Naive B cell (primary cell): ENCODE measurements around the gene CDK5RAP2. TPM values are rescaled to one million over a fixed set of nuclear protein-coding genes. Genes with fewer than 3 reads are reported as not detected.

Source experiments
- ATAC-seq, 2 donors: fragments of 150-1000 bp; cut with Tn5 transposase; 2 replicates each; pipeline ENCODE4 v1.10.0; 2021; ENCODE audit warnings: low read depth in 2 of 2, mild to moderate bottlenecking in 2 of 2, moderate library complexity in 2 of 2
- DNase-seq: peaks from one replicate; pipeline ENCODE4 v3.0.0; 2022
- H3K27ac Mint-ChIP-seq, 6 donors: one replicate each; pipeline ENCODE4 v1.8.0; 2020 to 2022; ENCODE audit warnings: mild to moderate bottlenecking in 6 of 6, mixed read lengths in 6 of 6, moderate library complexity in 5 of 6, inconsistent platforms in 2 of 6
- H3K27me3 Mint-ChIP-seq, 3 donors: one replicate each; pipeline ENCODE4 v1.8.0; 2021 to 2022; ENCODE audit warnings: mixed read lengths in 3 of 3, mild to moderate bottlenecking in 1 of 3
- H3K36me3 Mint-ChIP-seq, 2 donors: one replicate each; pipeline ENCODE4 v1.8.0; 2020 to 2022; ENCODE audit warnings: mixed read lengths in 2 of 2, inconsistent platforms in 1 of 2, mild to moderate bottlenecking in 1 of 2
- H3K4me1 Mint-ChIP-seq, 3 donors: one replicate each; pipeline ENCODE4 v1.8.0; 2020 to 2022; ENCODE audit warnings: mixed read lengths in 3 of 3, inconsistent platforms in 1 of 3, mild to moderate bottlenecking in 1 of 3, moderate library complexity in 1 of 3
- H3K4me3 Mint-ChIP-seq, 8 donors: one replicate each; pipeline ENCODE4 v1.8.0; 2020 to 2022; ENCODE audit warnings: mild to moderate bottlenecking in 8 of 8, mixed read lengths in 8 of 8, moderate library complexity in 8 of 8, inconsistent platforms in 2 of 8
- H3K9me3 Mint-ChIP-seq, 7 donors: one replicate each; pipeline ENCODE4 v1.8.0; 2020 to 2022; ENCODE audit warnings: mixed read lengths in 7 of 7, mild to moderate bottlenecking in 5 of 7, inconsistent platforms in 2 of 7, moderate library complexity in 1 of 7
- polyA plus RNA-seq, 6 donors: library from polyadenylated mRNA; unstranded; fragments of 300-500 nt; fragmentation: Illumina TruSeq; gene quantifications; one replicate each; pipeline ENCODE4 v1.2.3, GENCODE V29; 2021; ENCODE audit warnings: low read depth in 6 of 6

The CDK5RAP2 gene
- polyA plus RNA-seq, 6 donors from 2014 or later, result 10.5 to 45.0 (median 26.7) TPM

- no peaks in the 10 kb centered on the region for H3K4me1 Mint-ChIP-seq
- H3K27me3 Mint-ChIP-seq, result no peaks in the 10 kb centered on the region
- H3K36me3 Mint-ChIP-seq, result peaks cover 14 to 18% of the 10 kb centered on the region in 2 donors
- H3K27ac Mint-ChIP-seq, result peak overlapping the region in 3 of 6 donors; percentile 10 to 33 (median 15)
- DNase-seq (no peak), ATAC-seq (no peak)
- no peak overlapping the region for H3K4me3 Mint-ChIP-seq
- no peaks in the 10 kb centered on the region for H3K9me3 Mint-ChIP-seq
Measured at GRCh38 chr9:120387257-120388002, 192.5 kb downstream of the CDK5RAP2 start.

DNA sequence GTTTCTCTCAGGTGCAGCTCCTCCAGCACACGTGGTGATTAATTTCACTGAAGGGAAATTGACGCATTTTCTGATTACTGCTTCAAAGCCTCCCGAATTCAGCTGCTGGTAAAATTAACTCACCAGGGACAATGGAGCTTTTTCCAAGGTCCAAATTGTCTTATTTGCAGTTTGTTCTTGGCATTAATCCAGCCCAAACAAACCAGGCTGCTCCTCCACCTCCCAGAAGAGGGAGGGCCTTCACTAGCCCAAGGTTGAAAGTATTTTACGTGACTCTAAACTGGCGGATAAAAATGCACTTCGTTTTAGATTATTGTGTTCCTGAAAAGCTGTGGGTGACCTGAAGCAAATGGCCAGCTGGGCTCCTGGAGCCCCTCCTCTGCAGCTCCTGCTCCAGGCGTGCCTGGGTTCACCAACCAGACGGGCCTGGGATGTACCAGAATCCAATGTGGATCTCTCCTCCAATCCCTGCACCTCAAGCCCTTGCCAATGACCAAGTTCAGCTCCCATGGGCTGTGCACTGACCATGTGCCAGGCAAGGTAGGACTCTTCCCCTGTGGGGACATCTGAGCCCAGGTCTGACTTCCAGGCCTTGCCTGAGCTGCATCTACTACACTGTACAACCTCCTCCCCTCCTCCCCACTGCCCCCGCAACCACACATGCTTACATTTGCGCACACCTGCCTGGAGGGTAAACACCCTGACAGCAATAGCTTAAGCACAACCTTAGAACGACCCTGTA, 193.4 kb downstream of the CDK5RAP2 start:
- ATAC-seq (no peak), DNase-seq (no peak)
- H3K9me3 Mint-ChIP-seq, result no peaks in the 10 kb centered on the region
- H3K4me1 Mint-ChIP-seq, result no peaks in the 10 kb centered on the region
- no peaks in the 10 kb centered on the region for H3K27me3 Mint-ChIP-seq
- H3K4me3 Mint-ChIP-seq, result no peak overlapping the region
- H3K27ac Mint-ChIP-seq, result peak overlapping the region in 2 of 6 donors; percentile 37 to 88
- peaks cover 13 to 16% of the 10 kb centered on the region in 2 donors for H3K36me3 Mint-ChIP-seq

DNA sequence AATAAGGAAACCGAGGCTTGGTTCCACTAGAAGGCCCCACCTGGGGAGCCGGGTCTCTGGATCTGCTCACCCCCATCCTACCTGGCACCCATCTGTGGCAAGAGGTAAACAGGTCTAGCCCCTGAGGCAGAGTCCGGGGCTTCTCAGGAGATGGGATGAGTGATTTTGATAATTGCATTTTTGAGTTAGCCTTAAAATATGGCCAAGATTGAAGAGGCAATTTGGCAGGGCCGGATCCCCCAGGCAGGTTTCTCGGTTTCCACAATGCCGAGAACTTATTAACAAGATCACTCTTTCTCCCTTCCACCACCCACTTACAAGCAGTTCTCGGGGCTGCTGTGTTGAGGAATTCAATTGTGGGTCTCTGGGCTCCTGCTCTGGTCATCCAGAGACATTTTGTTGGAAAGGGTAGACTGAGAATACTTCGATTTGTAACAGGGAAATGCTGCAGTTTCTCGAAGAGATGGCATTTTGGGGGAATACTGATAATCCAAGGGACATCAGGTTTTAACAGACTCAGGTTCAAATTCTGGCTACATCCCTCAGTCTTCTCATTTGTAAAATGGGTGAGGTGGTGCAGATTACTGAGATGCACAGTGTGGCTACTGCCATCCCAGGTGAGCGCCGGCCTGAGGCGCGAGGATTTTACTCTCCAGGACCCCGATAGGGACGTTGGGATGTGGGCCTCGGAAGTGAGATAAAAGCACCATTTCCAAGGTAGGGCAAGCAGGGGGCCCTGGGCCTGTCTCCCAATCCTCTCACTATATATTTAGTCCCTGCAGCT, 194.2 kb downstream of the CDK5RAP2 start:
- peak overlapping the region in 2 of 6 donors; percentile 44 to 57 for H3K27ac Mint-ChIP-seq
- no peaks in the 10 kb centered on the region for H3K9me3 Mint-ChIP-seq
- H3K4me1 Mint-ChIP-seq, result no peaks in the 10 kb centered on the region
- H3K36me3 Mint-ChIP-seq, result peaks cover 13 to 16% of the 10 kb centered on the region in 2 donors
- ATAC-seq, result no peak
- no peak for DNase-seq
- no peaks in the 10 kb centered on the region for H3K27me3 Mint-ChIP-seq
- H3K4me3 Mint-ChIP-seq, result no peak overlapping the region

DNA sequence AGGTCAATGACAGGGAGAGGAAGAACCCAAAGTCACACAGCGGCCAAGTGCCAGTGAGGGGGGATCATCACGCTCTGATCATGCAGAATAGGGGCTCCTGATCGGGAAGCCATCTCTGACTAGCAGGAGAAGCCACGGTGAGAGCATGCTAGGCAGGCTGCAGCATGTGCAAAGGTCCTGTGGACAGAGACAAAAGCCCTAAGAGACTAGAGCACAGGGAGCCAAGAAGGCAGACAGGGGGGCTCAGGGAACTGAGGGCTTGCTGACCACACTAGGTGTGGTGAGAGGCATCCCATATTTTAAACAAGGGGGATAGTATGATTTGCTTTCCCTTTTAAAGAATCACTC, 195.1 kb downstream of the CDK5RAP2 start:
- DNase-seq (no peak), ATAC-seq (no peak)
- peaks cover 0 to 7% (median 0%) of the 10 kb centered on the region in 7 donors for H3K9me3 Mint-ChIP-seq
- H3K36me3 Mint-ChIP-seq, result peaks cover 13 to 16% of the 10 kb centered on the region in 2 donors
- H3K27me3 Mint-ChIP-seq, result no peaks in the 10 kb centered on the region
- H3K4me1 Mint-ChIP-seq, result no peaks in the 10 kb centered on the region
- H3K27ac Mint-ChIP-seq, result no peak overlapping the region
- no peak overlapping the region for H3K4me3 Mint-ChIP-seq

DNA sequence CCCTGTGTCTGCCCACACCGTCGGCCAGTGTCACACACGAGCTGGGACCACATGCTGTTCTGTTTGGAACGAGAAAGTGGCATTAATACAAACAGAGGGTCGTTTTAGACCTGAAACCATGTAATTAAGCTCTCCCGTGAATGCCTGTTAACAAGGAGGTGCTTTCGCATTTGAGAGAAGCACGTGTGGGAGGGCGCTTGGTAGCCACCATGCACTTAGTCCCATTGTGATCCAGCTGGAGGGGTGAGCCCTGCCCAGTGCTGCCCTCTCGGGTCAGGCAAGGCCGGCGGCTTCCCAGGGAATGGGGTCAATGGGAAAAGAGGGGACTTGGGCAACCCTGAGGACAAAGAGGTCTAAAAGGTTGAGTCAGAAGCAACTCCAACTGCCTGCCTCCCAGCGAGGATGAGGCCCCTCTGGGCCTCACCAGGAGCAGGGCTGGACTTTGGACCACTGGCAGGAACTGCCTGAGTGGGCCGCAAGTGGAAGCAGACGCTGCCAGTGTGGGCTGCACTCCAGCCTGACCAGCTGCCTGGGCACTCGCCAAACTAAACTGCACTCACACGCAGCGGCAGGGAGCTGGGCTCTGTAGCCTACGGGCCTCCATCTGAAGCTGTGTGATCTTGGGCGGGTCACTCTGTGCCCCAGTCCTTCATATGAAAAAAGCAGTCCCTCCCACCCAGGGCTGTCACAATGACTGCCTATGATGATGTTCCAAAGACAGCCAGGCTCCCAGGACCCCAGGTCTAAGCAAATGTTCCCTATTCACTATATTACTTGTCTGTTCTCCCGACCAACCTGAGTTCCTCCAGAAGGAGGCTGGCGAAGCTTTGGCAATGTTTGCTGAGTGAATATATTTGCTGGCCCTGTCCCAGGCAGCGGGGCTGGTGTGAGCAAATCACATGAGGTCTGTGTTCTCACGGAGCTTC, 195.7 kb downstream of the CDK5RAP2 start:
- no peak for DNase-seq
- H3K36me3 Mint-ChIP-seq, result peaks cover 13 to 15% of the 10 kb centered on the region in 2 donors
- no peak for ATAC-seq
- H3K9me3 Mint-ChIP-seq, result peaks cover 0 to 11% (median 0%) of the 10 kb centered on the region in 7 donors
- no peaks in the 10 kb centered on the region for H3K27me3 Mint-ChIP-seq
- H3K4me3 Mint-ChIP-seq, result no peak overlapping the region
- no peak overlapping the region for H3K27ac Mint-ChIP-seq
- no peaks in the 10 kb centered on the region for H3K4me1 Mint-ChIP-seq

DNA sequence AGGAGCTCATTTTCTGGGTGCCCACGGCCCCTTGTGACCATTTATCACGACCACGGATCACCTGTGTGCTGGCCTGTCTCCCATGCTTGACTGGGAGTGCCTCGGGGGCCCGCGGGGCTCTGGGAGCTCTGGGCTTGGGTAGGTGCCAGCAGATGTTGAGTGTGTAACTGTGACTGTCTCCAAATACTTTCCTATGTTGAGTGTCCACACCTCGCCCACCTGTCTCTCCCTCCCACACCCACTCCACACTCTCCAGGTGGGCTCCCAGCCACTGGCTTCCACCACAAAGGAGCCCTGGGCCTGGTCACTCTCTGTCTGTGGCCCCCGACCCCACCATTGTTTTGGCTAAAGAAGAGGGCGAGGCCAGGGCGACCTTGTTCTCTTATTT, 196.4 kb downstream of the CDK5RAP2 start:
- H3K9me3 Mint-ChIP-seq, result peaks cover 0 to 12% (median 4%) of the 10 kb centered on the region in 7 donors
- no peak overlapping the region for H3K4me3 Mint-ChIP-seq
- no peak overlapping the region for H3K27ac Mint-ChIP-seq
- ATAC-seq (no peak), DNase-seq (no peak)
- no peaks in the 10 kb centered on the region for H3K27me3 Mint-ChIP-seq
- peaks cover 8 to 12% of the 10 kb centered on the region in 2 donors for H3K36me3 Mint-ChIP-seq
- no peaks in the 10 kb centered on the region for H3K4me1 Mint-ChIP-seq

- Mint-ChIP-seq H3K27ac (no peak overlapping the region), H3K27me3 (no peaks in the 10 kb centered on the region), H3K4me1 (no peaks in the 10 kb centered on the region), H3K9me3 (peaks cover 0 to 12% (median 4%) of the 10 kb centered on the region in 7 donors), H3K36me3 (peaks cover 0 to 10% of the 10 kb centered on the region in 2 donors), H3K4me3 (peak overlapping the region in 1 of 8 donors; percentile 37)
- DNase-seq, result no peak
- ATAC-seq, result no peak
Measured at GRCh38 chr9:120382453-120382852, 197.5 kb downstream of the CDK5RAP2 start.

- ATAC-seq, result no peak
- Mint-ChIP-seq H3K4me3 (no peak overlapping the region), H3K4me1 (no peaks in the 10 kb centered on the region), H3K27ac (peak overlapping the region in 1 of 6 donors; percentile 70), H3K36me3 (peaks cover 0 to 10% of the 10 kb centered on the region in 2 donors), H3K27me3 (no peaks in the 10 kb centered on the region), H3K9me3 (peaks cover 0 to 12% (median 4%) of the 10 kb centered on the region in 7 donors)
- no peak for DNase-seq
Measured at GRCh38 chr9:120381839-120382238, 198.1 kb downstream of the CDK5RAP2 start.

DNA sequence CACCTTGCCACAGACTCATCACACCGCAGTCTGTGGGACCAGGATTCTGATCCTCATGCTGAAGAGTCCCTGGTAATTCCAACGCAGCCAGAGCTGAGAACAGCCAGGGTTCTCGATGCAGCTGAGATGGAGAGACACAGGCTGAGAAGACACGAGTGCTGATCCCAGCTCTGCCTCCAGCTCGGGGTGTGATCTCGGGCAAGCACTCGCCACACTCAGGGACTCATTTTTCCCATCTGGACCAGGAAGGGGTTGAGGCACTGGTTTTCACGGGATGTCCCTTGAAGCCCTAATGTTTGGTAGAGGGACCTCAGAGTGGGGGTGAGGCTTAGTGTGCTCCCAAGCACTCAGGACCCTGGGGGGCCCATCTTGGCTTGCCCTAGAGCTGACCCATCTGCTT, 200.4 kb downstream of the CDK5RAP2 start:
- Mint-ChIP-seq H3K27me3 (no peaks in the 10 kb centered on the region), H3K4me1 (no peaks in the 10 kb centered on the region), H3K9me3 (peaks cover 0 to 12% (median 4%) of the 10 kb centered on the region in 7 donors), H3K4me3 (no peak overlapping the region), H3K27ac (no peak overlapping the region), H3K36me3 (peaks cover 0 to 7% of the 10 kb centered on the region in 2 donors)
- ATAC-seq (no peak), DNase-seq (no peak)

- no peaks in the 10 kb centered on the region for H3K4me1 Mint-ChIP-seq
- DNase-seq (no peak), ATAC-seq (no peak)
- H3K9me3 Mint-ChIP-seq, result peaks cover 0 to 12% (median 4%) of the 10 kb centered on the region in 7 donors
- H3K27me3 Mint-ChIP-seq, result no peaks in the 10 kb centered on the region
- peaks cover 0 to 6% of the 10 kb centered on the region in 2 donors for H3K36me3 Mint-ChIP-seq
- no peak overlapping the region for H3K27ac Mint-ChIP-seq
- H3K4me3 Mint-ChIP-seq, result no peak overlapping the region
Measured at GRCh38 chr9:120378680-120379079, 201.3 kb downstream of the CDK5RAP2 start.

GRCh38 chr9:120377268-120378159, 202.5 kb downstream of the CDK5RAP2 start:
- H3K36me3 Mint-ChIP-seq, result peaks cover 0 to 6% of the 10 kb centered on the region in 2 donors

GRCh38 chr9:120376101-120376500, 203.9 kb downstream of the CDK5RAP2 start:
- Mint-ChIP-seq H3K27me3 (no peaks in the 10 kb centered on the region), H3K9me3 (peaks cover 0 to 12% (median 4%) of the 10 kb centered on the region in 7 donors), H3K27ac (no peak overlapping the region), H3K4me3 (no peak overlapping the region), H3K4me1 (no peaks in the 10 kb centered on the region), H3K36me3 (peaks cover 0 to 6% of the 10 kb centered on the region in 2 donors)
- DNase-seq (no peak), ATAC-seq (no peak)

More at GRCh38 chr9:120377268-120378159, 202.5 kb downstream of the CDK5RAP2 start:
- ATAC-seq, result no peak
- no peaks in the 10 kb centered on the region for H3K4me1 Mint-ChIP-seq
- peaks cover 0 to 12% (median 4%) of the 10 kb centered on the region in 7 donors for H3K9me3 Mint-ChIP-seq
- no peak for DNase-seq
- peak overlapping the region in 3 of 6 donors; percentile 8 to 46 (median 20) for H3K27ac Mint-ChIP-seq
- H3K27me3 Mint-ChIP-seq, result no peaks in the 10 kb centered on the region
- H3K4me3 Mint-ChIP-seq, result no peak overlapping the region
